Coronary artery (tissue), 2 donors: ENCODE data around the gene CCDC138.
A peak's percentile ranks its signal among the peaks of the same experiment; 100 is the strongest.

Source experiments
- DNase-seq: peaks from one replicate; pipeline ENCODE4 v3.0.0-alpha.2; 2017; ENCODE audit warnings: low spot score
- H3K27ac ChIP-seq, 2 donors: fragments of 200-600 bp; sonication (generic); one replicate each; pipeline ENCODE4 v1.5.1; 2016 to 2019
- H3K4me3 ChIP-seq: fragments of 200-600 bp; sonication (generic); 2 replicates; pipeline ENCODE4 v1.5.1; 2016; ENCODE audit warnings: mild to moderate bottlenecking, moderate library complexity
- CTCF ChIP-seq: fragments of 200-600 bp; sonication (generic); IDR thresholded peaks from one replicate; pipeline ENCODE4 v1.5.1; 2019; ENCODE audit warnings: antibody characterized with exemption

The CCDC138 gene

GRCh38 chr2:108911401-108911800, 124.8 kb downstream of the CCDC138 start:
- DNase-seq, result no peak
- TF ChIP-seq CTCF, result no peak
- Histone ChIP-seq H3K4me3 (no peak overlapping the region), H3K27ac (no peak overlapping the region)

GRCh38 chr2:108911807-108912628, 125.4 kb downstream of the CCDC138 start:
- peak; percentile 47 for DNase-seq
- Histone ChIP-seq H3K27ac (no peak overlapping the region), H3K4me3 (no peak overlapping the region)
- TF ChIP-seq CTCF, result no peak

GRCh38 chr2:108912629-108912902, 126.0 kb downstream of the CCDC138 start:
- no peak overlapping the region for H3K4me3 ChIP-seq
- peak; percentile 43 for DNase-seq
- TF ChIP-seq CTCF, result no peak
- no peak overlapping the region for H3K27ac ChIP-seq

- peak; percentile 52 for DNase-seq
- TF ChIP-seq CTCF, result no peak
- Histone ChIP-seq H3K4me3 (no peak overlapping the region), H3K27ac (no peak overlapping the region)
Observed at GRCh38 chr2:108916122-108916795, 129.7 kb downstream of the CCDC138 start.

GRCh38 chr2:108916796-108917421, 130.3 kb downstream of the CCDC138 start:
- DNase-seq, result peak; percentile 50
- no peak overlapping the region for H3K4me3 ChIP-seq
- no peak for TF ChIP-seq CTCF
- no peak overlapping the region for H3K27ac ChIP-seq

- no peak for DNase-seq
- Histone ChIP-seq H3K4me3 (no peak overlapping the region), H3K27ac (no peak overlapping the region)
- TF ChIP-seq CTCF, result no peak
Observed at GRCh38 chr2:108917526-108917925, 131.0 kb downstream of the CCDC138 start.
